Testis (tissue), 3 donors: ENCODE data around the gene BTBD1. TPM values are rescaled to one million over a fixed set of nuclear protein-coding genes. Genes with fewer than 3 reads are reported as not detected.
"Not testable (repeated sequence)": the region's sequence is repeated elsewhere in the genome, so short reads cannot be mapped to it uniquely, and the experiment has no call there.

ENCODE experiments used
- DNase-seq: peaks from one replicate; pipeline ENCODE4 v3.0.0-alpha.2; 2019
- H3K27ac ChIP-seq, 2 donors: fragments of 200-600 bp; sonication (generic); one replicate each; pipeline ENCODE4 v1.5.1; 2019
- H3K27me3 ChIP-seq: fragments of 200-600 bp; sonication (generic); one replicate; pipeline ENCODE4 v1.5.1; 2019
- H3K36me3 ChIP-seq: fragments of 200-600 bp; sonication (generic); one replicate; pipeline ENCODE4 v1.5.1; 2017; ENCODE audit warnings: low read depth; ENCODE audit errors: missing control alignments
- H3K4me1 ChIP-seq: fragments of 200-600 bp; sonication (generic); one replicate; pipeline ENCODE4 v1.5.1; 2019
- H3K4me3 ChIP-seq, 2 donors: fragments of 200-600 bp; sonication (generic); one replicate each; pipeline ENCODE4 v1.5.1; 2017 to 2019
- H3K9me3 ChIP-seq: fragments of 200-600 bp; sonication (generic); one replicate; pipeline ENCODE4 v1.5.1; 2017
- CTCF ChIP-seq, 3 experiments: fragments of 450-650 bp in 2 of 3; fragments of 200-600 bp in 1 of 3; sonication (generic) in 1 of 3; IDR thresholded peaks; one replicate each; pipeline ENCODE4 v1.5.1; 2016 to 2019; ENCODE audit warnings: antibody characterized with exemption in 3 of 3, mild to moderate bottlenecking in 2 of 3, moderate library complexity in 1 of 3
- POLR2A ChIP-seq: fragments of 450-650 bp; IDR thresholded peaks from one replicate; pipeline ENCODE4 v1.6.1; 2017; ENCODE audit warnings: antibody characterized with exemption, mild to moderate bottlenecking, moderate library complexity
- WGBS, 2 donors: methylation state at CpG; one replicate each; pipeline ENCODE4 v1.1.5; 2018; 5-methylcytosine and 5-hydroxymethylcytosine counted together
- intact Hi-C: fragments of 100-400 bp; cut with DNase I; formaldehyde crosslinking; loops from one replicate; pipeline ENCODE4 v1.15.1; 2023; ENCODE audit warnings: low total_unique reads
- polyA plus RNA-seq: library from polyadenylated mRNA; stranded (reverse); fragments of 350-450 nt; fragmentation: Illumina TruSeq; extraction: RNeasy Lipid Tissue Mini Kit (QIAGEN cat#74804); gene quantifications from one replicate; pipeline ENCODE4 v1.2.3, GENCODE V29; 2014; ENCODE audit warnings: low read depth, low replicate concordance; ENCODE audit not compliant: insufficient read depth
- total RNA-seq, 2 donors: library from RNA; depleted of rRNA; stranded (reverse); fragments of >200 nt; gene quantifications; one replicate each; pipeline ENCODE4 v1.2.3, GENCODE V29; 2016

BTBD1 gene
- total and polyA plus RNA-seq, 3 donors from 2014 or later: 94.6 to 118 (median 104) TPM

GRCh38 chr15:83081256-83082014, 14.4 kb upstream of the BTBD1 start:
- TF ChIP-seq POLR2A: no peak
- TF ChIP-seq CTCF (IDR thresholded peaks at IDR 0.05): no peak
- WGBS, 2 donors: 83% methylated on average over 5 of the region's 5 CpGs
- Histone ChIP-seq H3K27me3 (no peaks in the 10 kb centered on the region), H3K36me3 (no peaks in the 10 kb centered on the region), H3K9me3 (no peaks in the 10 kb centered on the region), H3K4me1 (no peaks in the 10 kb centered on the region), H3K4me3 (no peak overlapping the region), H3K27ac (no peak overlapping the region)
- intact Hi-C loops: no loop called here
- no peak for DNase-seq

GRCh38 chr15:83078712-83079111, 11.7 kb upstream of the BTBD1 start:
- no peaks in the 10 kb centered on the region for H3K9me3 ChIP-seq
- no peaks in the 10 kb centered on the region for H3K4me1 ChIP-seq
- TF ChIP-seq POLR2A: no peak
- no peak for TF ChIP-seq CTCF (IDR thresholded peaks at IDR 0.05)
- no peaks in the 10 kb centered on the region for H3K36me3 ChIP-seq
- intact Hi-C loops: no loop called here
- H3K27me3 ChIP-seq: no peaks in the 10 kb centered on the region
- no peak for DNase-seq
- 76 to 84% methylated on average over 7 of the region's 7 CpGs for WGBS, 2 donors
- no peak overlapping the region for H3K27ac ChIP-seq
- no peak overlapping the region for H3K4me3 ChIP-seq

DNA sequence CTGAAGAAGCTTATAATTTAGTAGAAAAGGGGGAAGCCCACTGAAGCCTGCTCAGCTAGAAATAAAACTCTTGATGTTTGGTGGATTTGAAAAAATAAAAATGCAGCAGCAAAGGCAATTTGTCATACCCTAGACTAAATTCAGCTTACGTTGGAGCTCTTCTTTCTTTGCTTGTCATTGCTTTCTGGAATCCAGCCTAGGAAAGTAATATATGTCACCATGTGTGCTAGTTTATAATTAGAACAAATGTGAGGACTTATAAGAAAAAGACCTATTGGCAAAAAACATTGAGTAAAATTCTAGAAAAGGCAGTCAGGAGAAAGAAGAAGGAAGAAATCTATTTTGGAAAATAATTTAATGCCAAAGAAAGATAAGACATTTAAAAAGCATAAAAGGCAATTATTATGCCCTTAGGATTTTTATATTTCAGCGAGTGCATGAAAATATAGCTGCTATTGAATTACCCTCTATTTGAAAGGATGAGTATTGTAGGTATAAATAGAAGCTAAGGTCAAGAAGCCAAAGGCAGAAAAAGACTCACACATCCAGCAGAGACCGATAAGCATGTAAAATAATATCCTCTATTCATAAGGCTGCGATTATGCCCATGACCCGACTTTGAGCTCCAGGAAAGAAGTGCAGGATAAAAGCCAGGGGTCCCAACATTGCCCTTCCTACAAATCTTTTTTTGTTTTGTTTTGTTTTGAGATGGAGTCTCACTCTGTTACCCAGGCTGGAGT, 10.6 kb upstream of the BTBD1 start:
- no peaks in the 10 kb centered on the region for H3K4me1 ChIP-seq
- no peaks in the 10 kb centered on the region for H3K9me3 ChIP-seq
- intact Hi-C loops: no loop called here
- H3K36me3 ChIP-seq: no peaks in the 10 kb centered on the region
- TF ChIP-seq POLR2A: no peak
- TF ChIP-seq CTCF (IDR thresholded peaks at IDR 0.05): no peak
- no peaks in the 10 kb centered on the region for H3K27me3 ChIP-seq
- 47 to 49% methylated on average over 5 of the region's 5 CpGs for WGBS, 2 donors
- no peak for DNase-seq
- H3K4me3 ChIP-seq: no peak overlapping the region
- no peak overlapping the region for H3K27ac ChIP-seq

- intact Hi-C loops: not testable (repeated sequence)
- DNase-seq: peak; percentile 76
These were observed 2.2 kb upstream of the BTBD1 start for GRCh38 chr15:83069211-83069642.

DNA sequence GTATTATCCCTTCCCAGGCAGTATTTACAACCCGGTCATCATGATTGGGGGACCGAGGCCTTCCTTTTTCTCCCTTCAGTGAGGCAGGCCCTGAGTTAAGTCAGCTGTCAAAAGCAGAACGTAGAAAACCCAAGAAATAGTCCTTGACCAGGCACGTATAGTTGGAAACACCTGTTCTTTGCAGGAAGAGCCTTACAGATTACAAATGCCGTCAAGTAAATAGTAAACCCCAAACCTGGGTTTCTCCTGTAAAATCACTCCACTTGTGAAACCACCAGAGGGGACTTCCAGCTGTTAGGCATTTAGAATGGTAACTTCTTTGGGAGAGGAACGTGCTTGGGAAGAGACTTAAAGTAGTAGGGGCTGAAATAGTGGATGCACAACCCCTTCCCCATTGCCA, 1.0 kb upstream of the BTBD1 start:
- WGBS, 2 donors: 49 to 63% methylated on average over 6 of the region's 6 CpGs
- H3K4me1 ChIP-seq: peaks cover 15% of the 10 kb centered on the region
- peak overlapping the region; percentile 95 to 97 for H3K4me3 ChIP-seq
- H3K27ac ChIP-seq: peak overlapping the region; percentile 92 to 94
- intact Hi-C loops: no loop called here
- H3K36me3 ChIP-seq: no peaks in the 10 kb centered on the region
- DNase-seq: no peak
- no peaks in the 10 kb centered on the region for H3K9me3 ChIP-seq
- TF ChIP-seq CTCF (IDR thresholded peaks at IDR 0.05): no peak
- no peak for TF ChIP-seq POLR2A
- no peaks in the 10 kb centered on the region for H3K27me3 ChIP-seq

More at GRCh38 chr15:83069211-83069642, 2.2 kb upstream of the BTBD1 start:
- not testable (repeated sequence) for H3K9me3 ChIP-seq, H3K27me3 ChIP-seq, H3K36me3 ChIP-seq, H3K4me1 ChIP-seq, H3K27ac ChIP-seq
- 37 to 45% methylated on average over 6 of the region's 6 CpGs for WGBS, 2 donors
- peak overlapping the region in 1 of 2 donors; percentile 95 for H3K4me3 ChIP-seq
